Bronchial smooth muscle cell (primary cell): ENCODE measurements around the gene IL1R2. TPM values are rescaled to one million over a fixed set of nuclear protein-coding genes. Genes with fewer than 3 reads are reported as not detected.

Source experiments
- total RNA-seq: library from RNA; depleted of rRNA; stranded (reverse); fragments of >200 nt; gene quantifications from 2 replicates; pipeline ENCODE4 v1.2.1, GENCODE V29; 2014

The IL1R2 gene, protein sequence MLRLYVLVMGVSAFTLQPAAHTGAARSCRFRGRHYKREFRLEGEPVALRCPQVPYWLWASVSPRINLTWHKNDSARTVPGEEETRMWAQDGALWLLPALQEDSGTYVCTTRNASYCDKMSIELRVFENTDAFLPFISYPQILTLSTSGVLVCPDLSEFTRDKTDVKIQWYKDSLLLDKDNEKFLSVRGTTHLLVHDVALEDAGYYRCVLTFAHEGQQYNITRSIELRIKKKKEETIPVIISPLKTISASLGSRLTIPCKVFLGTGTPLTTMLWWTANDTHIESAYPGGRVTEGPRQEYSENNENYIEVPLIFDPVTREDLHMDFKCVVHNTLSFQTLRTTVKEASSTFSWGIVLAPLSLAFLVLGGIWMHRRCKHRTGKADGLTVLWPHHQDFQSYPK
- total RNA-seq: 0.09 and 0.79 TPM in 2 replicates

DNA sequence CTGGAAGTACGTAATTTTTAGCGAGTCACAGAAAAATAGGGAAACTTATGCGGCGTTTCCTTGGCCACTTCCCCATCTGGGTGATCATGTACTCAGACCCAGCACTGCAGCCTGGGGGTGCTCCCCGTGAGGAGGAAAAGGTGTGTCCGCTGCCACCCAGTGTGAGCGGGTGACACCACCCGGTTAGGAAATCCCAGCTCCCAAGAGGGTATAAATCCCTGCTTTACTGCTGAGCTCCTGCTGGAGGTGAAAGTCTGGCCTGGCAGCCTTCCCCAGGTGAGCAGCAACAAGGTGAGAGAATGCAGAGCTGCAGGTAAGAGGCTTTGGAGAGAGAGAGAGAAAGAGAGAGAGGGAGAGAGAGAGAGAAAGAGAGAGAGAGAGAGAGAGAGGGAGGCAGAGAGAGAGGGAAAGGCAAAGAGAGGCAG lies at the start of gene IL1R2:
TSS of gene IL1R2 (plus strand) at position 240 of the 425 bp plus-strand sequence. CDS start 16,616 bp downstream, outside the sequence.

Other genes with a start within 250 kb of the IL1R2 start
- 59.3 and 108 TPM in 2 replicates for gene IL1R1, start 150.8 kb downstream of the IL1R2 start, total RNA-seq
- gene IL1RL2, start 195.1 kb downstream of the IL1R2 start, total RNA-seq: 1.9 and 2.2 TPM in 2 replicates